Measurements from ENCODE around the gene ATP6V1C2. TPM values are rescaled to one million over a fixed set of nuclear protein-coding genes. Genes with fewer than 3 reads are reported as not detected.

Gene ATP6V1C2
- total and polyA plus RNA-seq, 2 experiments from 2014 or later, result 0.14 to 2.1 TPM

DNA sequence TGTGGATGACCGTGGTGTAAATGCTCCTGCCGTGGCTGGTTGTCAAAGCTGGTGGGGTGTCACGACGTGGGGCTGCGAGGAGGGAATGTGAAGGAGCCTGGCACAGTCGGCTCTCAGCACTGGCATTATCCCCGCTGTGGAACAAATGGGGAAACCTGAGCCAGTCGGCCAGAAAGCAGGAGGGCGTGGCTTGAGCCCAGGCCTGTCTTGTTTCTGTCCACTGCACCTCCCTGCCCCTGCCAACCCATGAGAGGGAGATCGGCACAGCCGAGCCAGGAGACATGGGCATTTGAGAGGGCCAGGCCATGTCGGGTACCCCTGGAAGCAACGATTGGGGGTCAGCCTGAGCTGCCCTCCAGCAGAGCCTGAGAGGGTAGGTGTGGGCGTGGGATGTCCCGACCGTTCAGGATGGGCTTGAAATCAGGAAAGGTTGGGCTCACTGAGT, 46.7 kb downstream of the ATP6V1C2 start:
- no peaks in the 10 kb centered on the region for H3F3A ChIP-seq (replicated peaks; ENCODE audit: low read depth)
- DNase-seq (ENCODE audit: low spot score) (no peak), ATAC-seq (peak; percentile 44)
- Mint-ChIP-seq H3K36me3 (ENCODE audit: low read depth) (no peaks in the 10 kb centered on the region), H3K4me1 (0 out of 3 replicates have a peak, but pooled peaks cover under 1% of the 10 kb centered on the region), H3K4me3 (no peak overlapping the region), H3K9me3 (no peaks in the 10 kb centered on the region), H3K27ac (no peak overlapping the region), H3K27me3 (ENCODE audit: insufficient read depth, low read depth, poor library complexity) (peaks cover 17% of the 10 kb centered on the region)
- H3K4me1 ChIP-seq (ENCODE audit: insufficient read depth), result no peaks in the 10 kb centered on the region
- no peak overlapping the region for H3K27ac ChIP-seq (ENCODE audit: low read depth)
- no peak for TF ChIP-seq EZH2 (IDR thresholded peaks at IDR 0.05; ENCODE audit: low read depth, unreplicated experiment)
- TF ChIP-seq ZNF114 (CRISPR knock-in tag; IDR thresholded peaks at IDR 0.05), result no peak
- no peak for TF ChIP-seq NANOG (IDR thresholded peaks at IDR 0.05; ENCODE audit: borderline replicate concordance)
- TF ChIP-seq ETS1 (IDR thresholded peaks at IDR 0.05), result no peak
- TF ChIP-seq ZNF331 (CRISPR knock-in tag; IDR thresholded peaks at IDR 0.05; ENCODE audit: low read depth), result no peak
- TF ChIP-seq STAT1 (IDR thresholded peaks at IDR 0.05; ENCODE audit: unreplicated experiment), result no peak
- no peak for TF ChIP-seq JUNB (IDR thresholded peaks at IDR 0.05; ENCODE audit: unreplicated experiment)
- no peak for TF ChIP-seq CTCF (conservative IDR thresholded peaks at IDR 0.05; ENCODE audit: low read depth in 2 of 2)
- TF ChIP-seq ZNF462 (CRISPR knock-in tag; IDR thresholded peaks at IDR 0.05), result no peak
- TF ChIP-seq CREB1 (CRISPR knock-in tag; IDR thresholded peaks at IDR 0.05; ENCODE audit: low read depth), result no peak
- TF ChIP-seq REST (IDR thresholded peaks at IDR 0.05; ENCODE audit: unreplicated experiment), result no peak
- no peak for TF ChIP-seq EZH2phosphoT487 (IDR thresholded peaks at IDR 0.05; ENCODE audit: unreplicated experiment)
- TF ChIP-seq POLR2AphosphoS5 (IDR thresholded peaks at IDR 0.05; ENCODE audit: low read depth), result no peak
- no peaks in the 10 kb centered on the region for H3K9me2 ChIP-seq (ENCODE audit: insufficient read depth)
- H3K36me3 ChIP-seq (ENCODE audit: insufficient read depth), result no peaks in the 10 kb centered on the region
- no peaks in the 10 kb centered on the region for H3K27me3 ChIP-seq (ENCODE audit: insufficient read depth)
- H3K79me2 ChIP-seq (replicated peaks; ENCODE audit: insufficient read depth), result no peaks in the 10 kb centered on the region
- H3K4me2 ChIP-seq, result no peak overlapping the region
- no peak overlapping the region for H3K4me3 ChIP-seq
- H2AFZ ChIP-seq, result no peak overlapping the region
- no peaks in the 10 kb centered on the region for H4K20me1 ChIP-seq (replicated peaks; ENCODE audit: insufficient read depth)
